DMS153 treated with DMSO at 0.1 percent for 48 hours (cell line): Measurements from ENCODE around the gene JPT1.
A peak's percentile ranks its signal among the peaks of the same experiment; 100 is the strongest.
"Not testable (repeated sequence)": the region's sequence is repeated elsewhere in the genome, so short reads cannot be mapped to it uniquely, and the experiment has no call there.

ENCODE experiments used
- DNase-seq: peaks from one replicate; lab custom pipeline; 2025; ENCODE audit not compliant: unreplicated experiment; lab: John Stamatoyannopoulos, UW

JPT1 gene

GRCh38 chr17:75130632-75131277, 23.6 kb downstream of the JPT1 start:
- no peak for DNase-seq

GRCh38 chr17:75130059-75130631, 24.2 kb downstream of the JPT1 start:
- DNase-seq, result no peak

DNA sequence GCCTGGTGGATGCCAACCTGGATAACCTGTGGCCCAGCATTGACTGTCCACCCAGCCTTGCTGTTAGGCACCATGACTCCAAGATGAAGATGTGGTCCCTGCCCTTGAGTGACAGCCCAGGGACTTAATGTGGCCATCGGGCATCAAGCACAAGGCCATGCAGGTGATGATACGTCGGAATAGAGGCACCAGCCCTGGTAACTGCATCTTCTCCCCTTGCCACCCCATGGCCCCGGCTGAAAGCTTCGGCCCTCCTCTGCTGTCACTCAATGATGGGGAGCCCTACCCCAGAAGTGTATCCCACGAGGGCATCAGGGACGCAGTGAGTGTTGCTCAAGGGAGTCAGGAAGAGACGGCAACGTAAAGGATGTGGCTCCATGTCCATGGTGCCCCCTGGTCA, 24.7 kb downstream of the JPT1 start:
- DNase-seq, result no peak

- DNase-seq, result no peak
These were observed 25.4 kb downstream of the JPT1 start for GRCh38 chr17:75128694-75129505.

- not testable (repeated sequence) for DNase-seq
These were observed 26.4 kb downstream of the JPT1 start for GRCh38 chr17:75127936-75128335.

GRCh38 chr17:75126954-75127353, 27.4 kb downstream of the JPT1 start:
- DNase-seq, result no peak

DNA sequence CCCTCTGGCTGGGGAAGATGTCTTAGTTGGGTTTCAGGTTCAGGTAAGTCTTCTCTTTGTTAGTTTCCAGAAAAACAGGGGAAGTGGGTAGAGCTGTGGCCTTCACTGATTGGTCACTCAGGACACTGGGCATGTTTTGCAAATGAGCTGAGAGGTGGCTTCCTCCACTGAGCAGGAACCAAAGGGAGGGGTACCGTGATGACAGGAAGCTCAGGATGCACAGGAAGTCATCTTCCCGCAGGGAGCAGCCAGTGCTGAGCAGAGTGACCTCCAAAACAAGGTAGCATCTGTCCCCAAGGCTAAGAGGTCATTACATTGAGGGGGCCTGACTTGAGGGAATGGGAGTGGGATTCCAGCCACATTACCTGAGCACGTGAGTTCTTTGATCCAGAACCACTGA, 28.3 kb downstream of the JPT1 start:
- DNase-seq, result no peak

DNA sequence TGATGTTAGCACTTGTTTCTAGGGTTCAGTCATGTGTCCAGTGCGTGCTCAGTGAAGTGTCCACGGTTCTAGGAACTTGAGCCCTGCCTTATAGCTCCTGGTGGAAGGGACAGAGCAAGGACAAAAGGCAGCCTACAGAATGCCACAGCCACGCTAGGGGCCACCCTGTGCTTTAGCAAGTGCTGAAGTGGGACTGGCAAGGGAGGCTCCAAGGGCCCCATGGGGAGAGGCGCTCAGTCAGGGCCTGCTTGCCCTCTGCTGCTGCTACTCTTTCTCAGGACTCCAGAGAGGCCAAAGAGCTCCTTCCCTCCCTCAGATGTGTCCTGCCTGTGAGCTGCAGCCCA, 29.5 kb downstream of the JPT1 start:
- peak; percentile 75 for DNase-seq

DNA sequence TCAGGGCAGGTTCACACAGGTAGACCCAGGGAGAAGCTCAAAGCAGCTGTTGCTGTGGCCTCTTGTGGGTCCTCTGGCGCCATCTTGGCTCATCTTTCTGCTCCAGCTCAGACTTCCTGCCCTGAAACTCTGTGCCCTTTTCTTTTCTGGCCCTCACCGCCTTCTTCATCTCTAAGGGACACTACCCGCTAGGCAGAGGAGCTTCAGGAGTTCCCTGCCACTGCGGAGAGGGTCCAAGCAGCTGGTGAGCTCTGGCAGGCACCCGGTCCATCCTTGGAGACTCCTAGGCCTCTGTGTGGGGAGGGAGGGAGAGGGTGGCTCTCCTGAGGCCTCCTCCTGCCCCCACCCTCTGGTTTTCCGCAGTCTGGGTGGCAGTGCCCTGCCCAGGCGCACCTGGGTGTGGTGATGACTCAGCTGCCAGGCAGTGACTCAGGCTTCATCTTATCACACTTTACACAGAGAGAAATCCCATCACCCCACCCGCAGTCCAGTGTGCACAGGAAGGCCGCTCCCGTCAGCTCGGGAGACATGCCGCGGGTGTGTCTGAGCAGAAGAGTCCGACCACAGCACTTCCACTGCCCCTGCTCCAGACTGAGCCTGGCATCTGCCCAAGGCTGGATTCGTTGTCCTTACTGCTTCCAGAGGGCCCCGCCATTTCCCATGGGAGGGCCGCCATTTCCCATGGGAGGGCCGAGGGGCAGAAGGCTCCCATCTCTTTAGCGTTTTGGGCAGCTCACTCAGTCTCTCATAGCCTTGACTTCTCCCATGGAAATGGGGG, 30.1 kb downstream of the JPT1 start:
- peak; percentile 90 for DNase-seq

DNA sequence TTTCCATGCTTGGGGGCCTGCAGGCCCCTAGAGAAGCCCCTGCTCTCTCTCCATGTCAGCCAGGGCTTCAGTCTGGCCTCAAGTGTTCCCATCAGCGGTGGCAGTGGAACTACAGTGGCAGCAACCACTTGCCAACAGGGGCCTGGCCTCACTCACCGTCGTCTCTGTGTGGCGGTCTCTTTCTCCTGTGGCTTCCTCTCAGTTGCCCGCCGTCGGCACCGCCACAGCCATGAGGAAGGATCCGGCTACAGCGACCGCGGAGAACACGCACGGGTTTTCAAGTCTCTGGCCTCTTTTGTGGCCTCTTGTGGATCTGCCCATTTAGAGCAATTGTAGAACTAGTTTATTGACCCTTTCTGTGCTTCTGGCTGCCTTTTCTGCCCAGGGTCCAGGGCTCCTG, 36.0 kb downstream of the JPT1 start:
- DNase-seq, result no peak

- DNase-seq, result no peak
These were observed 37.6 kb downstream of the JPT1 start for GRCh38 chr17:75116737-75117136.

DNA sequence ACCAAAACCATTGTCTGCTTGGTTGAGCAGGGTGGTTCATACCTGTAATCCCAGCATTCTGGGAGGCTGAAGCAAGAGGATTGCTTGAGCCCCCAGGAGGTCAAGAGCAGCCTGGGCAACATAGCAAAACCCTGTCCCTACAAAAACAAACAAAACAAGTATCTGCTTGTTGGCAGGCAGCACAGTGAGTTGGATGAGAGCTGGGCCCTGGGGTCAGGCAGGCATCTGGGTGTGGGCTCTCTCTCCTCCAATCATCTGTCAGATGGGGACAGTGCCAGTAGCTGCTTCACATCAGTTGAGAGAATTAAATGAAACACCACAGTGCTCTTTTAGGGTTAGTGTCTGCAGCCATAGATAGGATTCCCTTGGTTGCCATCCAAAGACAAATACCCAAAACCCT, 38.8 kb downstream of the JPT1 start:
- no peak for DNase-seq

- DNase-seq, result no peak
These were observed 39.6 kb downstream of the JPT1 start for GRCh38 chr17:75114552-75115314.

DNA sequence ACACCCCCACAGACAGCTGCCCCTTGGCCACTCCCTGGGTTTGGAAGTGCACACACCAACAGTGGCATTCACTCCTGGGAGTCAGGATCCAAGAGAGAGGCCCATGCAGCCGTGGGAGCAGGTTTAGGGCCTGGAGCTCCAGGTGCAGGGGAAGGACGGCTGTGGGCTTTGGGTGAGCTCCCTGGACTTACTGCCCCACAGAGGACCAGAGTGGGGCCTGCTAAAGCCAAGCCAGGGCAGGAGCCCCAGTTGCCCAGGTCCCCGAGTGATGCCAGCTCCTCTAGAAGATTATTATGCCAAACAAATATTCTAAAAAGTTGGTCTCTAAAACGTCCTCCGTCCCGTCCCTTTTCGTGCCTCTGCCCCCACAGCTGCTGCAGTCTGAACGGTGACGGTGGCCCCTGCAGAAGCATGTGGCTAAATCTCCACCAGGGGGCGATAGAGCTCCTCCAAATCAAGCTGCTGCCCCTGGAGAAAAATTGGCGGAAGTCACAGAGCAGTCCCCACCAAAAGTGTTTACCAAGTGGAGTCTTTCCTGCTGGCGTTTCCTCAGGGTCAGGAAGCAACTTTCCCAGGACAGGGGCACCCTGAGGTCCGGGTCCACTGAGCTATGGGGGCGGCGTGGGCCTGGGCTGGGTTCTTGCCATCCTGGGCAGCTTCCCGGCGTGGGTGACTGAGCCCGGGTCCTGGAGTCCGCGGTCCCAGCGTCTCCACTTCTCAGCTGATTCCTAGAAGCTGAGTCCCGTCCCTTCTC, 40.3 kb downstream of the JPT1 start:
- DNase-seq, result peak; percentile 89

- no peak for DNase-seq
These were observed 42.5 kb downstream of the JPT1 start for GRCh38 chr17:75111777-75112335.

- DNase-seq, result no peak
These were observed 43.9 kb downstream of the JPT1 start for GRCh38 chr17:75110234-75110937.

GRCh38 chr17:75109407-75110233, 44.7 kb downstream of the JPT1 start, which contains the start of gene ARMC7:
Gene ARMC7, plus strand, starts transcription at chr17:75109969. Its CDS starts 320 bp downstream, at chr17:75110289.
- peak; percentile 84 for DNase-seq

- DNase-seq, result no peak
These were observed 45.3 kb downstream of the JPT1 start for GRCh38 chr17:75109046-75109406.
